Natural killer cell treated with Interleukin-12 subunit alpha and Interleukin-12 subunit beta and Interleukin-15 and Interleukin-18, amount 100 ng/mL, for 72 hours (primary cell): ENCODE results near the gene PAPPA2. TPM values are rescaled to one million over a fixed set of nuclear protein-coding genes. Genes with fewer than 3 reads are reported as not detected.
"Not testable (repeated sequence)": the region's sequence is repeated elsewhere in the genome, so short reads cannot be mapped to it uniquely, and the experiment has no call there.

Experiments used
- ATAC-seq, 2 donors: fragments of 150-1000 bp; cut with Tn5 transposase in 1 of 2; sonication (Bioruptor Pico), chemical (Tn5 transposase) in 1 of 2; 2 replicates each; pipeline ENCODE4 v1.10.0; 2021
- DNase-seq: peaks from one replicate; pipeline ENCODE4 v3.0.0; 2022; ENCODE audit warnings: low spot score
- H3K27ac Mint-ChIP-seq, 2 donors: 1 replicate in 1 of 2; 2 replicates in 1 of 2; pipeline ENCODE4 v1.8.0; 2022; ENCODE audit warnings: mixed read lengths in 2 of 2, mild to moderate bottlenecking in 1 of 2, moderate library complexity in 1 of 2
- H3K27me3 Mint-ChIP-seq, 2 donors: 1 replicate in 1 of 2; 2 replicates in 1 of 2; pipeline ENCODE4 v1.8.0; 2022; ENCODE audit warnings: mixed read lengths in 2 of 2
- H3K36me3 Mint-ChIP-seq: one replicate; pipeline ENCODE4 v1.8.0; 2022; ENCODE audit warnings: mixed read lengths
- H3K4me1 Mint-ChIP-seq, 2 donors: 1 replicate in 1 of 2; 2 replicates in 1 of 2; pipeline ENCODE4 v1.8.0; 2022; ENCODE audit warnings: low read depth in 2 of 2, mixed read lengths in 2 of 2, mild to moderate bottlenecking in 1 of 2
- H3K4me3 Mint-ChIP-seq: one replicate; pipeline ENCODE4 v1.8.0; 2022; ENCODE audit warnings: mixed read lengths
- H3K9me3 Mint-ChIP-seq: 2 replicates; pipeline ENCODE4 v1.8.0; 2022; ENCODE audit warnings: mixed read lengths
- total RNA-seq, 2 donors: library from RNA; stranded (reverse); gene quantifications; one replicate each; pipeline ENCODE4 v1.2.3, GENCODE V29; 2022

Gene PAPPA2
- total RNA-seq, 2 donors from 2014 or later = 0.10 TPM; not detected in 1

DNA sequence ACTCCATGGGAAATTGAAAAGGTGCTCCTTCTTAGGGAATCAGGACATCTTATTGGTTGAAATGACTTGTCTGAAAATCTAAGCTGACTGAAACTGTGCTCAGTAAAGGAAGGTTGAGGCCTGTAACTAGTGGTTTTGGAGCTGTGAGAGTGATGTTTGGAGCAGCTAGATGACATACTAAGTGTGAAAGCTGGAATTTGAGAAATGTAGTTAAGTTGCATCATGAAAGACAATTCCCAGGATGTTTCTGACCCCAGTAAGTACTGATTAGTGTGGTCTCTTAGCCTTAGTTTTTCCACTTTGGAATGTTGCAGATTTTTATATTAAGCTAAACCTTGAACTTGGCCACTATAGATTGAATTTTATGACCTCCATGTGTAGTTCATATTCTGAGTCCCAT, 154.9 kb downstream of the PAPPA2 start:
- Mint-ChIP-seq H3K27ac (no peak overlapping the region), H3K9me3 (no peaks in the 10 kb centered on the region), H3K4me3 (no peak overlapping the region), H3K27me3 (no peaks in the 10 kb centered on the region), H3K36me3 (no peaks in the 10 kb centered on the region), H3K4me1 (no peaks in the 10 kb centered on the region)
- DNase-seq = no peak
- ATAC-seq = no peak

DNA sequence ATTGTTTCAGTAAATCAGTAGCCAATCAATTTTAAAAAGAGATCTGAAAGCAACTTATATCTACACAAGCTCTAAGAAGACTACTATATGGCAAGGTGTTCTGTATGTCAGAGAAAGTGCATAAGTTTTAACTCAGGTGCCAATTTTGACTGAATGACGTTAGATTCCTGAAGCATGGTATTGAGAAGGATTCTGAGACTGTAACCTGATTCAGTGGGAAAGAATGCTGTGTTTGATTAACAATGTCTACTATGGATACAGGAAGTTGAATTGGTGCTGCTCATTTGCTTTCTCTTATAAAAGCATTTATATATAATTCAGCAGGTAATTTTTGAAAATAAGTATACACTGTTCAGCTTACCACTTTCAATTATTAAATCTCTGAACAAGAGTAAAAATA, 156.3 kb downstream of the PAPPA2 start:
- H3K36me3 Mint-ChIP-seq = no peaks in the 10 kb centered on the region
- H3K9me3 Mint-ChIP-seq = peaks cover 4% of the 10 kb centered on the region
- no peaks in the 10 kb centered on the region for H3K27me3 Mint-ChIP-seq
- H3K27ac Mint-ChIP-seq = no peak overlapping the region
- DNase-seq (no peak), ATAC-seq (no peak)
- H3K4me3 Mint-ChIP-seq = no peak overlapping the region
- no peaks in the 10 kb centered on the region for H3K4me1 Mint-ChIP-seq

DNA sequence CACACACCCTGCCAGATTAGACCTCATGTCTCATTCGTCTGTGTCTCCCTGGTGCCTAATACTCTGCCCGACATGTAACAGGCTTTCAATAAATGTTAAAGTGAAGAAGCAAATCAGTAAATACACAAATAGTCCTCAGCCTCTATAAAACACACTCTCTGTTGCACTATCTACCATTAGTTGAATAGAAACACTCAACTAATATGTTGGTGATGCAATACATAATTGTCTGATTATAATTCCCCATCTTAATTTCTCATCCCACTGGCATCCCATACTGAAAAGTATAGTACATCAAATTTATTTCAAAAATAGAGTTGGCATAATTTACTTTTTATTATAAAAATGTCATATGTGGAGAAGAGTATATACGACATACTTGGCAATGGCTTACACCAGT, 162.4 kb downstream of the PAPPA2 start:
- no peaks in the 10 kb centered on the region for H3K4me1 Mint-ChIP-seq
- H3K9me3 Mint-ChIP-seq = peaks cover 11% of the 10 kb centered on the region
- H3K27me3 Mint-ChIP-seq = no peaks in the 10 kb centered on the region
- ATAC-seq (no peak), DNase-seq (no peak)
- no peaks in the 10 kb centered on the region for H3K36me3 Mint-ChIP-seq
- no peak overlapping the region for H3K27ac Mint-ChIP-seq
- no peak overlapping the region for H3K4me3 Mint-ChIP-seq

DNA sequence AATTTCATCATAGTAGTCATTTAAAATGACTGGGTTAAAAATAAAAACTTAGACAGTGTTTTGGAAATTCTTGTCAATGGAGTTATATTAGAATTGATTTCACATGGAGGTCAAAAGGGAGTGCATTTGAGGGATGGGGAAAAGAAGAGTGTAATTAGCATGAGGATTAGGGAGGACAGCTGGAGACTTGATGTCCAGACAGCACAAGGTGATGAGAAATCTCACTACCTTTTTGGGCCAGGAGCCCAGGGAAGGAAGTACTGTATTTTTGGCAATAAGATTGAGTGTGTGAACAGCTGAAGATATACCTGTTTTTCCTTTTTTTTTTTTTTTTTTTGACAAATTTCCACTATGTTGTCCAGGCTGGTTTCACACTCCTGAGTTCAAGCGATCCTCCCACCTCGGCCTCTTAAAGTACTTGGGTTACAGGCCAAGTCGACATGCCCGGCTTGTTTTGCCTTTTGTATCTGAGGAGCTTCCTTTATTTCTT, 163.6 kb downstream of the PAPPA2 start:
- ATAC-seq (no peak), DNase-seq (no peak)
- H3K27me3 Mint-ChIP-seq = no peaks in the 10 kb centered on the region
- H3K4me3 Mint-ChIP-seq = no peak overlapping the region
- peaks cover 11% of the 10 kb centered on the region for H3K9me3 Mint-ChIP-seq
- no peaks in the 10 kb centered on the region for H3K36me3 Mint-ChIP-seq
- no peak overlapping the region for H3K27ac Mint-ChIP-seq
- H3K4me1 Mint-ChIP-seq = no peaks in the 10 kb centered on the region

DNA sequence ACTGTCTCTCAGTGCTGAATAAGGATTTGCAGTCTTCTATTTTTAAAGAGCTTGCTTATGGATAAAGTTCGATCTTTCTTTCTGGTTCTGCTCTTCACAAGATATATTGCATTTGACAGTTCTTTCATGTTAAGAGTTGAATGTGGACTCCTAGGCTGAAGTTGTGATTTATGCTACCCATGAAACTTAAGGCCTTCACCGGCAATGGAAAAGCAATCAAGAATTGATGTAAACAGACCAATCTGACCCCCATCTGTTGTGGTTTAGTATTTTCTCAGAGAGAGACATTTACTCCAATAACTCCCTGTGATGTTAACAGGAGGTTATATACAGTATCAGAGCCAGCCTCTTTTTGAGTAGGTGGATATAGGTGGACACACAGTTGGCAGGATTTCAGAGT, 165.8 kb downstream of the PAPPA2 start:
- Mint-ChIP-seq H3K36me3 (no peaks in the 10 kb centered on the region), H3K27ac (no peak overlapping the region), H3K4me1 (no peaks in the 10 kb centered on the region), H3K27me3 (no peaks in the 10 kb centered on the region), H3K9me3 (peaks cover 8% of the 10 kb centered on the region), H3K4me3 (no peak overlapping the region)
- ATAC-seq (no peak), DNase-seq (no peak)

DNA sequence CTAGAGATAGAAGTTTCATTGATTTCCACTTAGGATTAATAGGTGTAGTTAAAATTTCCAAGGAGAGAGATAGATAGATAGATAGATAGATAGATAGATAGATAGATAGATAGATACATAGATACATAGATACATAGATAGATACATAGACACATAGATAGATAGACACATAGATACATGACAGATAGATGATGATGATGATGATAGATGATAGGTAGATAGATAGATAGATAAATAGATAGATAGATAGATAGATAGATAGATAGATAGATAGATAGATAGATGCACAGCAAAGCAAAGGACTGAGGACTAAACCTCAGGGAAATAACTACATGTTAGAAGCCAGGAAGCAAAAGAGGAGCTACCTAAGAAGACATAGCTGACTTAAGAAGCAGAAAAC, 171.8 kb downstream of the PAPPA2 start:
- not testable (repeated sequence) for H3K36me3 Mint-ChIP-seq, H3K27ac Mint-ChIP-seq, ATAC-seq, DNase-seq, H3K4me1 Mint-ChIP-seq, H3K4me3 Mint-ChIP-seq, H3K9me3 Mint-ChIP-seq, H3K27me3 Mint-ChIP-seq

DNA sequence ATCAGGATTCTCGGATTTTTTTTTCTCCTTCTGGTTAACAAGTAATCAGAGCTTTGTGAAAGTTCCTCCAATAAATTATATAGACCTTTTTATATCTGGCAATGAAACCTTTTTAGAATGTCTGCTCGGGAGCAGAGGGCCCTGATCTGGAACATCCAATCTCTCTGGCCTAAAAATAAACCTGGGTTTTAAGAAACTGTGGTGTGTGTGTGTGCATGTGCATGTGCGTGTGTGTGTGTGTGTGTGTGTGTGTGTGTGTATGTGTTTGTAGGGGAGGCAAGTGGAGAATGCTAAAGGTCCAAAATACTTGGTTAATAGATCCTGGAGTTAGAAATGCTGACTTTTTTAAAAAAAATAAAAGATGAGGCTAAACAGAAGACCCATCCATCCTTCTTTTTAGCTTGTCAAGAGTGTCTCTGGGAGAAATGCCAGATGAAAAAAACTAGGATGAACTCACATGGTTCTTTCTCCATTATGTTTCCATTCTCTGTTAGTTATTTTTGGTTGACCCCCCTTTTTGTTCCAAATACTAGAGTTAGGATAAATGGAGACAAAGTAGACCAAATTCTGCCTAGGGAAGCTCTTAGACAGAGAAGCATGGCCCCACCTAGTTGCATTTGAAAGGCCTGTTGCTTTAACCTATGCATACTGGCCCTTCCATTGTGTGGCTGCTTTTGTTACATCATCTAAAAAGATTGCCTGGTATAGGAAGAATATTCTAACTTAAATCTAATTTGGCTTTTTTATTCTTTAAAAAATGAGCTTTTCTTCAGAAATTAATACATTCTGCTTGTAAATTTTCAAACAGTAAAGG, 175.9 kb downstream of the PAPPA2 start:
- no peaks in the 10 kb centered on the region for H3K4me1 Mint-ChIP-seq
- ATAC-seq (no peak), DNase-seq (no peak)
- no peaks in the 10 kb centered on the region for H3K27me3 Mint-ChIP-seq
- H3K36me3 Mint-ChIP-seq = no peaks in the 10 kb centered on the region
- peaks cover 16% of the 10 kb centered on the region for H3K9me3 Mint-ChIP-seq
- no peak overlapping the region for H3K27ac Mint-ChIP-seq
- H3K4me3 Mint-ChIP-seq = no peak overlapping the region

DNA sequence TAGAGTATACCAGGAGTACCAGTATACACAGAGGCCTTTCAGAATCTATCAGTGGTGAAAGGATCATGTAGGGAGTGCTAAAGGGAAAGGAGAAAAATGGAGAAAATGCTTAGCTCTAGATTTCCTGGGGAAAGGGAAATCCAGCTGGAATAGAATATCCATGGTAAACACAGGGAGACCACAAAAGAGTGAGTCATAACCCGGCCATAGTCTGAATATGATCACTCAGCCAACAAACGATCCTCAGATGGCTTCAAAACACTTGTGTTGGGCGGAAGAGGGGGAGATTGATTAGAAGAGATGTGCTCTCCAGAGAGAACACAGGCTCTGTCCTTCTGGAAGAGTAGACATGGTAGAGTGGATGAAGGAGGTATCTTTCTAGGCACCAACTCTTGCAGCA, 180.6 kb downstream of the PAPPA2 start:
- Mint-ChIP-seq H3K27me3 (no peaks in the 10 kb centered on the region), H3K36me3 (no peaks in the 10 kb centered on the region), H3K9me3 (peaks cover 9% of the 10 kb centered on the region), H3K4me3 (no peak overlapping the region), H3K4me1 (no peaks in the 10 kb centered on the region), H3K27ac (no peak overlapping the region)
- no peak for ATAC-seq
- DNase-seq = no peak

DNA sequence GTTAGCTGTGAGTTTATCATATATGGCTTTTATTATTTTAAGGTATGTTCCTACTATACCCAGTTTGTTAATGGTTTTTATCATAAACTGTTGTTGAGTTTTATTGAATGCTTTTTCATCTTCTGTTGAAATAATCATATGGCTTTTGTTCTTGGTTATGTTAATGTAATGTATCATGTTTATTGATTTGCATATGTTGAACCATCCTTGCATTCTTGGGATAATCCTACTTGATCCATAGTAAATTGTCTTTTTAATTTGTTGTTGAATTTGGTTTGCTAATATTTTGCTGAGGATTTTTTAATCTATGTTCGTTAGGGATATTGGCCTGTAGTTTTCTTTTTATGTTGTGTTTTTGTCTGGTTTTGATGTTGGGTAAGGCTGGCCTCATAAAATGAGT, 185.6 kb downstream of the PAPPA2 start:
- Mint-ChIP-seq H3K4me1 (no peaks in the 10 kb centered on the region), H3K36me3 (peaks cover 7% of the 10 kb centered on the region), H3K4me3 (no peak overlapping the region), H3K9me3 (peaks cover 21% of the 10 kb centered on the region), H3K27ac (no peak overlapping the region), H3K27me3 (no peaks in the 10 kb centered on the region)
- ATAC-seq (no peak), DNase-seq (no peak)

DNA sequence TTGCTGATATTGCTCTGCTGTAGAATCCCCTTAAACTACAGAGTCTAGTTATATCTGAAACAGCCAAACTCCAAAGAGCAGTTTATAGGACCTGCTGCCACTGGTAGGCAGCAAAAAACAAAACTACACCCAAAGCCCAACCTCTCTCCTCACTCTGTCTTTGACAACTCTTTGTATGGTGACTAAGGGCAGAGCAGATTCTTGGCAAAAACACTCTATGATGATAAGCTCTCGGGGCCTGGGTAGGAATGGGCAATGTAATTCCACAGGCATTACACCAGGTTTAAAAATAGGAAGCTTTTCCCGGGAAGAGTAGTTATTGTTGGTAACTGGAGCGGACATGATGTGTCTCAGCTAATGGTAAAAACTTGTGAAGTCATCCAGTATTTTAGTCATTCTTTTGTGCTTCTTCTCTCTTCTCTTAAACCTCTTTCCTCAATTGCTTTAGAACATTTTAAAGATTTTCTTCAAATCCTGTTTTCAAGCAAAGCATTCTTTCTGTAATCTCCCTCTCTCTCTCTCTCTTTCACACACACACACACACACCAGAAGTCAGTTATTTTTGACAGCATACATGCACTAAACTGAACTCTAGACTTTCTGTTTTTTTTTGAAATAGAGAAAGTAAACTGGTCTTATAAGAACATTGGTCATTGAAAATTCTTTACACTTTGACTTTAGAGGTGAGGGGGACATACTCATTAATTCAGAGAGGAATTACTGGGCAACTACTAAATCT, 193.5 kb downstream of the PAPPA2 start:
- Mint-ChIP-seq H3K4me3 (no peak overlapping the region), H3K9me3 (peaks cover 25% of the 10 kb centered on the region), H3K4me1 (no peaks in the 10 kb centered on the region), H3K27me3 (no peaks in the 10 kb centered on the region), H3K27ac (no peak overlapping the region), H3K36me3 (peaks cover 10% of the 10 kb centered on the region)
- DNase-seq (no peak), ATAC-seq (no peak)

DNA sequence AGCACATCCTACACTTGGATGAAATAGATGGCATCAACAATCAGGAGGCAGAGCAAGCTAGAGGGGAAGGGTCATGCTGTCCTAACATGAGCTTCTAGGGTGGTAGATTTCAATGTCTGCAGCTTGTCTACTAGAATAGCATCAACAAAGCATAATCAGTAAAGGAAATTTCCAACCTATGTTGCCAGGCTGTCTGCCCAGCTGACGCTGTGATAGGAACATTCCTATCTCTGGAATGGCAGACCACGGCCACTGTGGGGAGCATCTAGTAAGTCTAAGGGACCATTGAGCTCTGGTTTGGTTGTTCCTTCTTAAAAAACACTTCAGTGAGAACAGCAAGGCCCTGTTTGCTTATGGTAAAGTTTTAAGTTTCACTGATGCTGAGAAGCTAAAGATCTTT, 206.8 kb downstream of the PAPPA2 start:
- Mint-ChIP-seq H3K4me1 (no peaks in the 10 kb centered on the region), H3K9me3 (peaks cover 18% of the 10 kb centered on the region), H3K4me3 (no peak overlapping the region), H3K27ac (no peak overlapping the region), H3K36me3 (no peaks in the 10 kb centered on the region), H3K27me3 (no peaks in the 10 kb centered on the region)
- ATAC-seq (no peak), DNase-seq (no peak)

DNA sequence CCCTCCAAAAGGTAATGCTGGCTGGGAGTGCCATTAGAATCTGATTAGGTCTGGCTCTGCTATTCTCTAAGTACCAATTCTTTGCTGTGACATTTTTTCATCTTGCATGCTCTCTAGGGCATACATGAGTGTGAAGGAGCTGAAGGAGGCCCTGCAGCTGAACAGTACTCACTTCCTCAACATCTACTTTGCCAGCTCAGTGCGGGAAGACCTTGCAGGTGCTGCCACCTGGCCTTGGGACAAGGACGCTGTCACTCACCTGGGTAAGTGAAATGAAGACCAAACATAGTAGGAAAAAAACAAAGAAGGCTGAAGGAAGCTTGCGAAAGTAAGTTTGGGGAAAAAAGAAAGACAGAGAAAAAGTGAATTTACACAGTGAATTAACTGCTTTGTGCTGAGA, 207.9 kb downstream of the PAPPA2 start:
- Mint-ChIP-seq H3K27ac (no peak overlapping the region), H3K36me3 (no peaks in the 10 kb centered on the region), H3K4me3 (no peak overlapping the region), H3K27me3 (no peaks in the 10 kb centered on the region), H3K4me1 (no peaks in the 10 kb centered on the region), H3K9me3 (peaks cover 16% of the 10 kb centered on the region)
- ATAC-seq = no peak
- no peak for DNase-seq

DNA sequence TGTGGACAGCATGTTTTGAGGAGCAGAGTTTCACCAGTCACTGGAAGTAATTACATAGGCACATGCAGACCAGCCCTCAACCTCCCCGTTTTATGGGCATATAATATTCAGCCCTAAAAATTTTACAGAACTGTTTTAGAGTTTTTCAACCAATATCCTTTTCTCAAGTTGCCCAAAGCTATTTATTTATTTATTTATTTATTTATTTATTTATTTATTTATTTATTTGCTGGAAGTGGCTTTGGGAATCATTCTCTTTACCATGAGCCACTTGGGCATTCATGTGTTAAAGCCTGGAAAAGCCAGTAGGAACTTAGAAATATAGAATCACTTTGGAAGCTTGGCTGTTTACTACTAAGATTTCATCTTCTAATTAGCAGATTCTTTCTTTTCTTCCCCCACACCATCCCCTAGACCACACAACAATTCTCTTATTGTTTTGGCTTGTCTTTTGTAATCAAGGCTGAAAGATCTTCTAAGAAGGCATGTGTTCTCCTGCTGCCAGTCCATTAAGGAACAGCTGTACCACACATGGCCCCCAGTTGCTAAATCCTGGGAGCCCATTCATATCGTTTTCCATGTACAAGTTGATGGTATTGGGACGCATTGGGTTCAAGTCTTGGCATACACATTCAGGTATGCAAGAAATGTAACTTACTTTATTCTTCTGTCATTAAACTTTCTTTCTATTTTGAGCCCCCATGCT, 220.0 kb downstream of the PAPPA2 start:
- Mint-ChIP-seq H3K27ac (no peak overlapping the region), H3K9me3 (peaks cover 12% of the 10 kb centered on the region), H3K36me3 (no peaks in the 10 kb centered on the region), H3K4me1 (no peaks in the 10 kb centered on the region), H3K27me3 (no peaks in the 10 kb centered on the region), H3K4me3 (no peak overlapping the region)
- no peak for ATAC-seq
- DNase-seq = no peak
